A549 (cell line): ENCODE data around the gene SCRN2.

Experiments used
- BHLHE40 ChIP-seq: IDR thresholded peaks from 2 replicates; pipeline ENCODE4 v1.6.1; 2012; ENCODE audit warnings: low read depth, low read length, inconsistent platforms
- CHD4 ChIP-seq: fragments of 200-600 bp; sonication (generic); IDR thresholded peaks from 2 replicates; pipeline ENCODE4 v1.6.1; 2016; ENCODE audit warnings: antibody characterized with exemption, mild to moderate bottlenecking, borderline replicate concordance
- HEYL ChIP-seq: fragments of 250-450 bp; sonication (Bioruptor Pico); IDR thresholded peaks from 2 replicates; pipeline ENCODE4 v1.8.0; 2021; ENCODE audit warnings: mild to moderate bottlenecking, moderate library complexity
- KDM1A ChIP-seq: fragments of 200-600 bp; sonication (generic); IDR thresholded peaks from 2 replicates; pipeline ENCODE4 v1.6.1; 2016; ENCODE audit warnings: low read depth, mild to moderate bottlenecking
- POLR2A ChIP-seq: IDR thresholded peaks from 2 replicates; pipeline ENCODE4 v1.6.1; 2012; ENCODE audit warnings: mild to moderate bottlenecking, low read length
- RAD21 ChIP-seq, 2 experiments: fragments of >200 bp in 1 of 2; sonication (Bioruptor Twin) in 1 of 2; formaldehyde crosslinking in 1 of 2; IDR thresholded peaks in 1 of 2; conservative IDR thresholded peaks in 1 of 2; 2 replicates in 1 of 2; 3 replicates in 1 of 2; pipeline ENCODE4 v1.6.1; 2012 to 2018; ENCODE audit warnings: inconsistent platforms in 1 of 2
- RCOR1 ChIP-seq: fragments of 150-350 bp; IDR thresholded peaks from 2 replicates; pipeline ENCODE4 v1.6.1; 2014; ENCODE audit warnings: antibody characterized with exemption, low read length, low read depth
- SREBF2 ChIP-seq: fragments of 450-650 bp; IDR thresholded peaks from 2 replicates; pipeline ENCODE4 v1.6.1; 2014; ENCODE audit warnings: mild to moderate bottlenecking, moderate library complexity
- TP53 ChIP-seq: fragments of 250-450 bp; sonication (Bioruptor Pico); IDR thresholded peaks from 2 replicates; pipeline ENCODE4 v1.5.0; 2021; ENCODE audit warnings: mild to moderate bottlenecking, moderate library complexity
- ZNF302 ChIP-seq: fragments of 250-450 bp; sonication (Bioruptor Pico); IDR thresholded peaks from 2 replicates; pipeline ENCODE4 v1.9.0; 2021; ENCODE audit warnings: inconsistent platforms, mild to moderate bottlenecking, moderate library complexity
- TF ChIP-seq, protein P1 (sequence below): fragments of >200 bp; sonication (Bioruptor Twin); formaldehyde crosslinking; IDR thresholded peaks from 3 replicates; pipeline ENCODE4 v1.5.1; 2016
- TF ChIP-seq, protein P2 (sequence below): IDR thresholded peaks from 2 replicates; pipeline ENCODE4 v1.6.1; 2012; ENCODE audit warnings: low read depth, borderline replicate concordance
- TF ChIP-seq, protein P3 (sequence below): fragments of 200-600 bp; sonication (generic); IDR thresholded peaks from 2 replicates; pipeline ENCODE4 v1.6.1; 2016; ENCODE audit warnings: antibody characterized with exemption, mild to moderate bottlenecking, moderate library complexity

DNA sequence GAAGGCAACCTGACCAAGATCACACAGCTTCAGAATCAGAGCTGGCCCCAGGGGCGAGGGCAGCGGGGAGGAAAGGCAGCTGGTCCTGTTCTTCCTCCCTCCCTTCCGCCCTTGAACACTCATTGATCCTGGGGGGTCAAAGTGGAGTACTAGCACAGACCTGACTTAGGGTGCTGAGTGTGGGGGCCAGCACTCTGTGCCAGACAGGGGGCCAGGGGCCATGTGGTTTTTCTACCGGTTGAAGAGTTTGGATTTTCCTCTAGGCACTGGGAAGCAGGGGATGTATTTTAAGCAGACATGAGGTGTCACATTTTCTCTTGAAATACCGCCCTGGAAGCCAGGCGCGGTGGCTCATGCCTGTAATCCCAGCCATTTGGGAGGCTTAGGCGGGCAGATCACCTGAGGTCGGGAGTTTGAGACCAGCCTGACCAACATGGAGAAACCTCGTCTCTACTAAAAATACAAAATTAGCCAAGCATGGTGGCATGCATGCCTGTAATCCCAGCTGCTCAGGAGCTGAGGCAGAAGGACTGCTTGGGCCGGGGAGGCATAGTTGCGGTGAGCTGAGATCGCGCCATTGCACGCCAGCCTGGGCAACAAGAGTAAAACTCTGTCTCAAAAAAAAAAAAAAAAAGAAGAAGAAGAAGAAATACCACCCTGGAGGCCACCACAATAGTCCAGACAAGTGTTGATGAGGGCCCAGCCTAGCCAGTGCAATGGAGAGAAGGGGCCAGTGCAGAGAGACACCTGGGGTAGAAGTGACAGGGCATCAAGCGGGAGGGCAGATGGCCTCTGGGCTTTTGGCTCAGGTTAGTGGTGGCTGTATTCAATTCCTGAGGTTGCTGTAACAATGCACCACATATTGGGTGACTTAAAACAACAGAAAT, 34.8 kb downstream of the SCRN2 start:
- TF ChIP-seq, protein P1, sequence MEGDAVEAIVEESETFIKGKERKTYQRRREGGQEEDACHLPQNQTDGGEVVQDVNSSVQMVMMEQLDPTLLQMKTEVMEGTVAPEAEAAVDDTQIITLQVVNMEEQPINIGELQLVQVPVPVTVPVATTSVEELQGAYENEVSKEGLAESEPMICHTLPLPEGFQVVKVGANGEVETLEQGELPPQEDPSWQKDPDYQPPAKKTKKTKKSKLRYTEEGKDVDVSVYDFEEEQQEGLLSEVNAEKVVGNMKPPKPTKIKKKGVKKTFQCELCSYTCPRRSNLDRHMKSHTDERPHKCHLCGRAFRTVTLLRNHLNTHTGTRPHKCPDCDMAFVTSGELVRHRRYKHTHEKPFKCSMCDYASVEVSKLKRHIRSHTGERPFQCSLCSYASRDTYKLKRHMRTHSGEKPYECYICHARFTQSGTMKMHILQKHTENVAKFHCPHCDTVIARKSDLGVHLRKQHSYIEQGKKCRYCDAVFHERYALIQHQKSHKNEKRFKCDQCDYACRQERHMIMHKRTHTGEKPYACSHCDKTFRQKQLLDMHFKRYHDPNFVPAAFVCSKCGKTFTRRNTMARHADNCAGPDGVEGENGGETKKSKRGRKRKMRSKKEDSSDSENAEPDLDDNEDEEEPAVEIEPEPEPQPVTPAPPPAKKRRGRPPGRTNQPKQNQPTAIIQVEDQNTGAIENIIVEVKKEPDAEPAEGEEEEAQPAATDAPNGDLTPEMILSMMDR = no peak
- TF ChIP-seq TP53 = no peak
- TF ChIP-seq RCOR1 = no peak
- no peak for TF ChIP-seq POLR2A
- no peak for TF ChIP-seq CHD4
- no peak for TF ChIP-seq ZNF302 (CRISPR knock-in tag)
- no peak for TF ChIP-seq RAD21 (conservative IDR thresholded peaks at IDR 0.05 in 1 of 2, IDR thresholded peaks at IDR 0.05 in 1 of 2)
- no peak for TF ChIP-seq HEYL (CRISPR knock-in tag)
- TF ChIP-seq SREBF2 = no peak
- TF ChIP-seq BHLHE40 = no peak
- TF ChIP-seq, protein P2, sequence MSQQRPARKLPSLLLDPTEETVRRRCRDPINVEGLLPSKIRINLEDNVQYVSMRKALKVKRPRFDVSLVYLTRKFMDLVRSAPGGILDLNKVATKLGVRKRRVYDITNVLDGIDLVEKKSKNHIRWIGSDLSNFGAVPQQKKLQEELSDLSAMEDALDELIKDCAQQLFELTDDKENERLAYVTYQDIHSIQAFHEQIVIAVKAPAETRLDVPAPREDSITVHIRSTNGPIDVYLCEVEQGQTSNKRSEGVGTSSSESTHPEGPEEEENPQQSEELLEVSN = no peak
- TF ChIP-seq, protein P3, sequence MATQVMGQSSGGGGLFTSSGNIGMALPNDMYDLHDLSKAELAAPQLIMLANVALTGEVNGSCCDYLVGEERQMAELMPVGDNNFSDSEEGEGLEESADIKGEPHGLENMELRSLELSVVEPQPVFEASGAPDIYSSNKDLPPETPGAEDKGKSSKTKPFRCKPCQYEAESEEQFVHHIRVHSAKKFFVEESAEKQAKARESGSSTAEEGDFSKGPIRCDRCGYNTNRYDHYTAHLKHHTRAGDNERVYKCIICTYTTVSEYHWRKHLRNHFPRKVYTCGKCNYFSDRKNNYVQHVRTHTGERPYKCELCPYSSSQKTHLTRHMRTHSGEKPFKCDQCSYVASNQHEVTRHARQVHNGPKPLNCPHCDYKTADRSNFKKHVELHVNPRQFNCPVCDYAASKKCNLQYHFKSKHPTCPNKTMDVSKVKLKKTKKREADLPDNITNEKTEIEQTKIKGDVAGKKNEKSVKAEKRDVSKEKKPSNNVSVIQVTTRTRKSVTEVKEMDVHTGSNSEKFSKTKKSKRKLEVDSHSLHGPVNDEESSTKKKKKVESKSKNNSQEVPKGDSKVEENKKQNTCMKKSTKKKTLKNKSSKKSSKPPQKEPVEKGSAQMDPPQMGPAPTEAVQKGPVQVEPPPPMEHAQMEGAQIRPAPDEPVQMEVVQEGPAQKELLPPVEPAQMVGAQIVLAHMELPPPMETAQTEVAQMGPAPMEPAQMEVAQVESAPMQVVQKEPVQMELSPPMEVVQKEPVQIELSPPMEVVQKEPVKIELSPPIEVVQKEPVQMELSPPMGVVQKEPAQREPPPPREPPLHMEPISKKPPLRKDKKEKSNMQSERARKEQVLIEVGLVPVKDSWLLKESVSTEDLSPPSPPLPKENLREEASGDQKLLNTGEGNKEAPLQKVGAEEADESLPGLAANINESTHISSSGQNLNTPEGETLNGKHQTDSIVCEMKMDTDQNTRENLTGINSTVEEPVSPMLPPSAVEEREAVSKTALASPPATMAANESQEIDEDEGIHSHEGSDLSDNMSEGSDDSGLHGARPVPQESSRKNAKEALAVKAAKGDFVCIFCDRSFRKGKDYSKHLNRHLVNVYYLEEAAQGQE = no peak
- no peak for TF ChIP-seq KDM1A
